IMR-90 (cell line): ENCODE data around the gene GRIK3. TPM values are rescaled to one million over a fixed set of nuclear protein-coding genes. Genes with fewer than 3 reads are reported as not detected.
A peak's percentile ranks its signal among the peaks of the same experiment; 100 is the strongest.

Experiments used
- ATAC-seq: fragments of 200-7000 bp; cut with Tn5 transposase; 2 replicates; pipeline ENCODE4 v1.9.1; 2020; ENCODE audit warnings: low read depth, mild to moderate bottlenecking, moderate library complexity
- BruUV-seq: library from RNA; stranded (reverse); fragments of 400-500 nt; replicated peaks from 2 replicates; lab custom pipeline; 2021; lab: Mats Ljungman, UMichigan
- CTCF ChIA-PET: fragments of 300-600 bp; formaldehyde crosslinking; extraction: SDS; loops from one replicate; lab custom pipeline; 2021; ENCODE audit warnings: antibody characterized with exemption; lab: Yijun Ruan, JAX
- POLR2A ChIA-PET: fragments of 300-600 bp; sonication (Branson Sonifier 250); formaldehyde crosslinking; loops from one replicate; lab custom pipeline; 2022; ENCODE audit warnings: antibody characterized with exemption; ENCODE audit not compliant: unreplicated experiment; lab: Charles Lee
- DNase-seq: peaks from one replicate; pipeline ENCODE4 v3.0.0; 2013
- H2AFZ ChIP-seq: replicated peaks from 2 replicates; pipeline ENCODE3; 2013; ENCODE audit warnings: low read length, mild to moderate bottlenecking; ENCODE audit not compliant: poor library complexity
- H2AK5ac ChIP-seq: 2 replicates; pipeline ENCODE4 v1.6.1; 2013; ENCODE audit warnings: low read depth, low read length, inconsistent platforms
- H2AK9ac ChIP-seq: replicated peaks from 2 replicates; pipeline ENCODE3; 2013; ENCODE audit warnings: mild to moderate bottlenecking, low read depth, low read length, moderate library complexity; ENCODE audit not compliant: poor library complexity
- H2BK120ac ChIP-seq: 2 replicates; pipeline ENCODE4 v1.6.1; 2013; ENCODE audit warnings: low read depth, low read length, inconsistent platforms
- H2BK15ac ChIP-seq: 3 replicates; pipeline ENCODE4 v1.6.1; 2013; ENCODE audit warnings: low read depth, low read length, inconsistent platforms
- H2BK20ac ChIP-seq: 2 replicates; pipeline ENCODE4 v1.6.1; 2013; ENCODE audit warnings: low read depth, mild to moderate bottlenecking, inconsistent platforms, low read length, moderate library complexity
- H2BK5ac ChIP-seq: 2 replicates; pipeline ENCODE4 v1.6.1; 2013; ENCODE audit warnings: mild to moderate bottlenecking, low read depth, low read length, inconsistent platforms; ENCODE audit not compliant: poor library complexity, severe bottlenecking
- H3K14ac ChIP-seq: replicated peaks from 2 replicates; pipeline ENCODE4 v1.6.1; 2013; ENCODE audit warnings: low read depth, low read length, inconsistent platforms
- H3K18ac ChIP-seq: 2 replicates; pipeline ENCODE4 v1.6.1; 2013; ENCODE audit warnings: low read depth, low read length, control low read depth
- H3K23ac ChIP-seq: 2 replicates; pipeline ENCODE4 v1.6.1; 2013; ENCODE audit warnings: low read depth, low read length, inconsistent platforms
- H3K27ac ChIP-seq: 2 replicates; pipeline ENCODE4 v1.5.1; 2013; ENCODE audit warnings: mild to moderate bottlenecking, control low read depth, low read length; ENCODE audit not compliant: insufficient read depth
- H3K27me3 ChIP-seq: 2 replicates; pipeline ENCODE4 v1.6.1; 2013; ENCODE audit warnings: low read length; ENCODE audit not compliant: control insufficient read depth, insufficient read depth
- H3K36me3 ChIP-seq: 2 replicates; pipeline ENCODE4 v1.6.1; 2013; ENCODE audit warnings: low read length, mixed read lengths; ENCODE audit not compliant: control insufficient read depth, insufficient read depth
- H3K4ac ChIP-seq: 2 replicates; pipeline ENCODE4 v1.6.1; 2013; ENCODE audit warnings: low read depth, low read length, inconsistent platforms
- H3K4me1 ChIP-seq: 2 replicates; pipeline ENCODE4 v1.6.1; 2013; ENCODE audit warnings: low read length, mixed read lengths; ENCODE audit not compliant: control insufficient read depth, insufficient read depth
- H3K4me2 ChIP-seq: 2 replicates; pipeline ENCODE4 v1.6.1; 2013; ENCODE audit warnings: low read depth, mild to moderate bottlenecking, control low read depth, low read length, moderate library complexity
- H3K4me3 ChIP-seq: 2 replicates; pipeline ENCODE4 v1.5.1; 2013; ENCODE audit warnings: low read depth, mild to moderate bottlenecking, control low read depth, low read length, moderate library complexity; ENCODE audit not compliant: insufficient read depth
- H3K56ac ChIP-seq: 2 replicates; pipeline ENCODE4 v1.6.1; 2013; ENCODE audit warnings: low read length, inconsistent platforms; ENCODE audit not compliant: insufficient read depth; ENCODE audit errors: extremely low read depth
- H3K79me1 ChIP-seq, 2 experiments: 2 replicates each; pipeline ENCODE4 v1.6.1; 2013; ENCODE audit warnings: low read length in 2 of 2, inconsistent platforms in 1 of 2, low read depth in 1 of 2
- H3K9ac ChIP-seq: 2 replicates; pipeline ENCODE4 v1.6.1; 2013; ENCODE audit warnings: low read depth, low read length, control low read depth
- H3K9me1 ChIP-seq: 2 replicates; pipeline ENCODE4 v1.6.1; 2013; ENCODE audit warnings: low read length, inconsistent platforms; ENCODE audit not compliant: insufficient read depth
- H3K9me3 ChIP-seq: 2 replicates; pipeline ENCODE4 v1.6.1; 2013; ENCODE audit warnings: low read length; ENCODE audit not compliant: control insufficient read depth, insufficient read depth
- H4K20me1 ChIP-seq: 2 replicates; pipeline ENCODE4 v1.6.1; 2013; ENCODE audit warnings: low read length, inconsistent platforms; ENCODE audit not compliant: insufficient read depth
- H4K5ac ChIP-seq: 2 replicates; pipeline ENCODE4 v1.6.1; 2013; ENCODE audit warnings: mild to moderate bottlenecking, low read depth, low read length, control low read depth
- H4K8ac ChIP-seq, 2 experiments: 2 replicates each; pipeline ENCODE4 v1.6.1; 2013; ENCODE audit warnings: low read depth in 2 of 2, low read length in 2 of 2, control low read depth in 1 of 2, inconsistent platforms in 1 of 2
- H4K91ac ChIP-seq: 2 replicates; pipeline ENCODE4 v1.6.1; 2013; ENCODE audit warnings: low read depth, low read length, inconsistent platforms; ENCODE audit not compliant: insufficient read depth
- CHD1 ChIP-seq: IDR thresholded peaks from 2 replicates; pipeline ENCODE4 v1.6.1; 2012; ENCODE audit warnings: low read depth, low read length, improper control_type of control experiment
- WGBS, 2 experiments: methylation state at CpG; one replicate each; pipeline versions ENCODE4 v1.1.5 to v1.1.7; 2013; ENCODE audit warnings: missing lambda C conversion rate in 2 of 2; ENCODE audit not compliant: insufficient read length in 1 of 2; ENCODE audit errors: extremely low coverage in 2 of 2; 5-methylcytosine and 5-hydroxymethylcytosine counted together
- dilution Hi-C: fragments of 300-500 bp; cut with HindIII; formaldehyde crosslinking; loops from one replicate; pipeline ENCODE4 v1.14.3; 2018; ENCODE audit warnings: low sequenced_read_pairs; ENCODE audit not compliant: unreplicated experiment
- in situ Hi-C: fragments of 300-500 bp; cut with MboI; formaldehyde crosslinking; loops from 3 replicates; pipeline ENCODE4 v1.14.3; 2019; ENCODE audit warnings: low sequenced_read_pairs, inconsistent platforms, mixed read lengths
- intact Hi-C: fragments of 100-400 bp; cut with micrococcal nuclease; formaldehyde crosslinking; loops from 2 replicates; pipeline ENCODE4 v1.10.0; 2022
- polyA plus RNA-seq, 3 experiments: library from polyadenylated mRNA; depleted of rRNA; stranded (reverse); fragments of >200 nt; gene quantifications; 2 replicates each; pipeline ENCODE4 v1.2.3, GENCODE V29; 2012; ENCODE audit warnings: low replicate concordance in 1 of 3
- total RNA-seq: library from RNA; depleted of rRNA; stranded (reverse); fragments of >200 nt; gene quantifications from 2 replicates; pipeline ENCODE4 v1.2.3, GENCODE V29; 2012

Gene GRIK3
- total and polyA plus RNA-seq, 2 of the 4 experiments (the other 2 are of a cell fraction): not detected

GRCh38 chr1:37036667-37037053, 2.3 kb upstream of the GRIK3 start:
- CTCF ChIA-PET: no interaction called here
- Histone ChIP-seq H3K4me3 (no peak overlapping the region), H4K8ac (no peak overlapping the region), H4K20me1 (no peaks in the 10 kb centered on the region; the same call in 1 of the 2 replicates), H3K9ac (no peak overlapping the region), H3K4me1 (no peaks in the 10 kb centered on the region), H2AK5ac (no peak overlapping the region), H3K14ac (no peak overlapping the region), H3K4me2 (no peak overlapping the region), H2BK5ac (no peak overlapping the region), H3K36me3 (no peaks in the 10 kb centered on the region), H4K91ac (no peak overlapping the region), H2AFZ (peak overlapping the region; percentile 14), H3K23ac (no peak overlapping the region), H3K27ac (no peak overlapping the region), H2BK20ac (no peak overlapping the region), H3K4ac (no peak overlapping the region), H3K9me1 (no peaks in the 10 kb centered on the region), H2BK120ac (no peak overlapping the region), H3K79me1 (no peaks in the 10 kb centered on the region), H3K27me3 (peaks cover 39% of the 10 kb centered on the region), H2AK9ac (no peak overlapping the region), H3K9me3 (no peaks in the 10 kb centered on the region), H3K56ac (no peak overlapping the region), H2BK15ac (no peak overlapping the region), H4K5ac (no peak overlapping the region), H3K18ac (no peak overlapping the region)
- intact Hi-C loops (no loop called here), in situ Hi-C loops (no loop called here), dilution Hi-C loops (no loop called here)
- POLR2A ChIA-PET: no interaction called here
- no peak for ATAC-seq
- TF ChIP-seq CHD1: no peak
- DNase-seq: no peak
- WGBS, 2 experiments: 5% methylated on average over 11 of the region's 13 CpGs; no CpG with 5 or more reads in 1 of the 2 experiments
- BruUV-seq: no TSS peak
